PC-9 (cell line): ENCODE results near the gene IGLL1.

ENCODE experiments used
- CTCF ChIP-seq: fragments of 200-600 bp; sonication (generic); conservative IDR thresholded peaks from 2 replicates; pipeline ENCODE4 v1.6.1; 2017; ENCODE audit warnings: mixed run types, antibody characterized with exemption, mild to moderate bottlenecking, moderate library complexity
- EZH2 ChIP-seq: fragments of 200-600 bp; sonication (generic); IDR thresholded peaks from 2 replicates; pipeline ENCODE4 v1.8.0; 2017; ENCODE audit warnings: antibody characterized with exemption, low read depth

GRCh38 chr22:23542933-23543332 lies 37.2 kb downstream of the IGLL1 start:
- no peak for TF ChIP-seq CTCF
- no peak for TF ChIP-seq EZH2
